GM21515 (cell line): ENCODE results near the gene ZNF585A.

Experiments used
- ATAC-seq: cut with Tn5 transposase; IDR thresholded peaks from one replicate; pipeline ENCODE4 v1.9.1; 2021; ENCODE audit not compliant: unreplicated experiment

The ZNF585A gene

DNA sequence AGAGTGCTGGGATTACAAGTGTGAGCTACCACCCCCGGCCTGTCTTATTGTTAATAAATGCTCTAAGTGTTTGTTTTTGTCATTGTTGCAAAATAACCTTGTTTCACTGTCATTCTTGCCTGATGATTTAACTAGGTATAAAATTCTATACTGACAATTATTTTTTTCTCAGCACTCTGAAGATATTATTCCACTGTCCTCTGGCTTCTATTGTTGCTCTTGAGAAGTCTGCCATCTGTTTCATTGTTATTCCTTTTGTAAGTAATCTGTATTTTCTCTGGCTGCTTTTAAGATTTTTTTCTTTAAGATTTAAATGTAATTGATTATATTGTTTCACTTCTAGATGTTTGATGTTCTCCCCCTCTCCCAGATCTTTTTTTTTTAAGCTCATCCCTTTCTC, 76.6 kb downstream of the ZNF585A start:
- no peak for ATAC-seq
